ENCODE data around the gene ATP7B.

The ATP7B gene

GRCh38 chr13:51943721-51944120 is 67.5 kb downstream of the ATP7B start:
- DNase-seq: no peak

- no peak for DNase-seq
These were observed 69.1 kb downstream of the ATP7B start for GRCh38 chr13:51942189-51942588.

- no peak for DNase-seq
These were observed 72.8 kb downstream of the ATP7B start for GRCh38 chr13:51938454-51938853.

- no peak for DNase-seq
These were observed 73.6 kb downstream of the ATP7B start for GRCh38 chr13:51937320-51938290.

GRCh38 chr13:51935326-51936171 is 75.7 kb downstream of the ATP7B start:
- no peak for DNase-seq

GRCh38 chr13:51934461-51935087 is 76.7 kb downstream of the ATP7B start:
- DNase-seq: no peak

- DNase-seq: no peak
These were observed 77.7 kb downstream of the ATP7B start for GRCh38 chr13:51933466-51934058.

- no peak for DNase-seq
These were observed 79.0 kb downstream of the ATP7B start for GRCh38 chr13:51932231-51932630.

- DNase-seq: no peak
These were observed 79.6 kb downstream of the ATP7B start for GRCh38 chr13:51931606-51932005.

GRCh38 chr13:51929699-51930098 is 81.6 kb downstream of the ATP7B start:
- no peak for DNase-seq

GRCh38 chr13:51928231-51928630 is 83.0 kb downstream of the ATP7B start:
- no peak for DNase-seq

- DNase-seq: no peak
These were observed 84.1 kb downstream of the ATP7B start for GRCh38 chr13:51927129-51927528.

GRCh38 chr13:51926528-51926885 is 84.7 kb downstream of the ATP7B start:
- DNase-seq: no peak

GRCh38 chr13:51925865-51926527 is 85.3 kb downstream of the ATP7B start:
- no peak for DNase-seq

GRCh38 chr13:51924756-51925544 is 86.3 kb downstream of the ATP7B start:
- no peak for DNase-seq

GRCh38 chr13:51923983-51924539 is 87.2 kb downstream of the ATP7B start:
- no peak for DNase-seq

GRCh38 chr13:51922771-51923480 is 88.3 kb downstream of the ATP7B start:
- no peak for DNase-seq

- DNase-seq: no peak
These were observed 89.2 kb downstream of the ATP7B start for GRCh38 chr13:51921790-51922740.

GRCh38 chr13:51920786-51921185 is 90.5 kb downstream of the ATP7B start:
- no peak for DNase-seq

Measured in CD4-positive, alpha-beta T cell treated with Interferon gamma for 1 hour (primary cell).